HG02798 (cell line): Measurements from ENCODE around the gene SPATA31A6.
"Not testable (repeated sequence)": the region's sequence is repeated elsewhere in the genome, so short reads cannot be mapped to it uniquely, and the experiment has no call there.

Experiments
- ATAC-seq: cut with Tn5 transposase; IDR thresholded peaks from one replicate; pipeline ENCODE4 v1.9.1; 2021; ENCODE audit warnings: mild to moderate bottlenecking; ENCODE audit not compliant: unreplicated experiment, poor library complexity

The SPATA31A6 gene

GRCh38 chr9:42183359-42183758 lies at the start of gene SPATA31A6:
Gene SPATA31A6, plus strand, starts transcription at chr9:42183659. Its CDS starts 29 bp downstream, at chr9:42183688.
- not testable (repeated sequence) for ATAC-seq

GRCh38 chr9:42160299-42160698 lies 23.2 kb upstream of the SPATA31A6 start:
- ATAC-seq: not testable (repeated sequence)

GRCh38 chr9:42219861-42220260 lies 36.4 kb downstream of the SPATA31A6 start:
- not testable (repeated sequence) for ATAC-seq

- not testable (repeated sequence) for ATAC-seq
Measured at GRCh38 chr9:42223230-42223629, 39.8 kb downstream of the SPATA31A6 start.

- ATAC-seq: not testable (repeated sequence)
Measured at GRCh38 chr9:42233031-42233430, 49.6 kb downstream of the SPATA31A6 start.

- ATAC-seq: not testable (repeated sequence)
Measured at GRCh38 chr9:42234610-42235009, 51.2 kb downstream of the SPATA31A6 start.

- not testable (repeated sequence) for ATAC-seq
Measured at GRCh38 chr9:42235352-42235991, 52.0 kb downstream of the SPATA31A6 start.

GRCh38 chr9:42236097-42236496 lies 52.6 kb downstream of the SPATA31A6 start:
- not testable (repeated sequence) for ATAC-seq

- ATAC-seq: not testable (repeated sequence)
Measured at GRCh38 chr9:42237381-42237780, 53.9 kb downstream of the SPATA31A6 start.

GRCh38 chr9:42238862-42239261 lies 55.4 kb downstream of the SPATA31A6 start:
- ATAC-seq: not testable (repeated sequence)
